ENCODE measurements around the gene C1orf210. TPM values are rescaled to one million over a fixed set of nuclear protein-coding genes. Genes with fewer than 3 reads are reported as not detected.

Gene C1orf210
- total RNA-seq, 1 experiment from 2014 or later = 58.2 TPM

DNA sequence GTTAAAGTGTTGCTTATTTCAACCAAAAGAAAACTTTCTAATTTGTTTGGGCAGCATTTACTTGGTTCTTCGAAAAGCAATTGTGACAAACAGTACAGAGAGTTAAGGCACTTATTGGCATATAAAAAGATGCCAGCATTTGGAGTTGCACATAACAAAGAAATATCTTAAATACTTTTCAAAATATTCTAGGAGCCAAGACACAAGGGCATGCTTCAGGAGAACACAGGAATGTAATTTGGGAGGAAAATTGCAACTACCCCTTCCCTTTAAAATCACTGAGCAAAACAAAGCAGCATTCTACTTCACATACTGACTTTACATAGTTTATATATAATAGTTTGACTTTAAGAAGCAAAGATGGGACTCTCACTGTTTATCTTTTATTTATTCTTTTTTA is 10.8 kb upstream of the C1orf210 start:
- no peak for DNase-seq (ENCODE audit: low spot score)

DNA sequence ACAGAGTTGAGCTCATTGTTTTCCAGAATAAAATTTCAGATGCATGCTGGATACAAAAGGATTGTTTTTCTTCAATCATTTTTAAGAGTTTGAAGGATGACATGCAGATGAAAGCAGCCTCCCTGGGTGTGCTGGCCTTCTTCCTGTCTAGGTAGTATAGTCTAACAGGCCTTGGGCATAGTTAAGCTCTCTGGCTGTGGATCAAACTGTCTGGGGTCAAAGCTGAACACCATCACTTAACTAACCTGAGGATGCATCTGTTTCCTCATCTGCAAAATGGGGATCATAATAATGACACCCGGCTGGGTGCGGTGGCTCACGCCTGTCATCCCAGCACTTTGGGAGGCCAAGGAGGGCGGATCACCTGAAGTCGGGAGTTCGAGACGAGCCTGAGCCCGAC is 9.4 kb upstream of the C1orf210 start:
- no peak for DNase-seq (ENCODE audit: low spot score)

DNA sequence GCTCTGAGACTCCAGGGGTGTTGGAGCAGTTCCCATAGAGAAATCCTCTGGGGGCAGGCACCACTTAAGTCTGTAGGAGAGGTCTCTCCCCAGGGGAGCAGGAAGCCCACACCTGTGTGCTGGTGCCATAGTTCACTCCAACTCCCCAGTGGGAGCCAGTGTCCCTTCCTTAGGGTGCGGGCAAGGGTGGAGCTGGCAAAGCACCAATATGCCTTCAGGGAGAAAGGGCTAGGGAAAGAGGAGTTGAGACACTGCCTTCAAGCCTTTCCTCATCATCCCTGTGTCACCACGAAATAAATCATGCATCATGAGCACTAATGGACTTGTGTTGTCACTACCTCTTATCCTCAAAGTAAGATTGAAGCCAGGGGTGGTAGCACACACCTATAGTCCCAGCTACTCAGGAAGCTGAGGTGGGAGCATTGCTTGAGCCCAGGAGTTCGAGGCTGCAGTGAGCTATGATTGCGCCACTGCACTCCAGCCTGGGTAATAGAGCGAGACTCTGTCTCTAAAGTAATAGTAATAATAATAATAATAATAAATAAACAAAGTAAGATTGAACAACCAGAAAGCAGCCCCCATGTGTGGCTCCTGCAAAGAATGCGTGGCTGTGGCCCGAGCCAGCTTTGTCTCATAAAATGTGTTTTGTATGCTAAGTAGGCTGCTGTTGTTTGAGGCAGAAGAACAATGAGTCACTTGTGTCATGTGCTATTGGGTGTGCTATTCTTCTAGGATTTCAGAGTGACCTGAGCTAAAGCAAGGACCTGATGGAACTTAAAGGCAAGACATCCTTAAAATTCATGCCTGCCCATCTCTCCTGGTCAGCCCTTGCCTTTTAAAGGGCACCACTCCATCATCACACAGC is 8.7 kb upstream of the C1orf210 start:
- DNase-seq (ENCODE audit: low spot score) = peak; percentile 39

DNA sequence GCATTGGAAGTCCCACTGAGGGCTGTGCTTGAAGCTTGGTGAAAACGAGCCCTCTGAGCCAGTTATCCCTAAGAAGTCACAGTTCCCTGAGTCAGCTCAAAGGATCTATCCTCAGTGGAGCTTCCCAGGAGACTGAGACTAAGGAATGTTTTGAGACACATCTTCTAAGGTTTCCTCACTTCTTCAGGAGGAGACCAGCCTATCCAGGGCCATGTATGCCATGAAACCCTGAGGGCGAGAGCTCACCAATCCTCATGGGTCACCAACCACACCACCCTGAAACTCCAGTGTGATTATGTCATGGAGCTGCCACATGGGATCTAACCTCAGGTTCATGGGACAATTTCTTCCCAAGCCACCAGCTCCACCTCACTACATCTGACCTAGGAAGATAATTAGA is 7.8 kb upstream of the C1orf210 start:
- DNase-seq (ENCODE audit: low spot score) = no peak

DNA sequence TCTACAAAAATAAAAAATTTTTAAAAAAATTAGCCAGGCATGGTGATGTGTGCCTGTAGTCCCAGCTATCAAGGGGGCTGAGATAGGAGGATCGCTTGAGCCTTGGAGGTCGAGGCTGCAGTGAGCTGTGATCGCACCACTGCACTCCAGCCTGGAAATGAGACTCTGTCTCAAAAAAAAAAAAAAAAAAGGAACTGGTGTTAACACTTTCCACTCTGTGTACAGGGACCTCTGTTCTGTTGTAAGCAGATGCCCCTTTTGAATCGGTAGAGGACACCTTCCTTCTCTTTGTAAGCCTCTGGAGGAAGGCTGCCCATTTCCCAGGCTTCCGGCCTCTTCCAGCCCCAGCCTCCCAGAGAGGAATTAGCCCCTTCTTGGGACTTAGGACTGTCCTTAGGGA is 7.3 kb upstream of the C1orf210 start:
- no peak for DNase-seq (ENCODE audit: low spot score)

DNA sequence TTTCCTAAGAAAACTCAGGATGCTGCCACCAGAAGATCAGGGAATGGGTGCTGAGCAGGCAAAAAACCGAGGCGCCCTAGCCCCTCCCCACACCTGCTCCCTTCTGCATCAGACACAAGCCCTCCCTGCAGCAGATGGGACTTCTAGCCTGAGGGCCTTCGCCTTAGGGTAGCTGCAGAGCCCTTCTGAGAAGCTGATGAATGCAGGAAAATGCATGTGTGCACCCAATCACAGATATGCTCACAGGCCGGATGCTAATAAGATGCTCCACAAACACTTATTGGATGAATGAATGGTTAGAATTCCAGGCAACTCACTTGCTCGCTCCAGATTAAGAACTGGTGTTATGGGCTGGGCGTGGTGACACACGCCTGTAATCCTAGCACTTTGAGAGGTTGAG is 6.8 kb upstream of the C1orf210 start:
- no peak for DNase-seq (ENCODE audit: low spot score)

DNA sequence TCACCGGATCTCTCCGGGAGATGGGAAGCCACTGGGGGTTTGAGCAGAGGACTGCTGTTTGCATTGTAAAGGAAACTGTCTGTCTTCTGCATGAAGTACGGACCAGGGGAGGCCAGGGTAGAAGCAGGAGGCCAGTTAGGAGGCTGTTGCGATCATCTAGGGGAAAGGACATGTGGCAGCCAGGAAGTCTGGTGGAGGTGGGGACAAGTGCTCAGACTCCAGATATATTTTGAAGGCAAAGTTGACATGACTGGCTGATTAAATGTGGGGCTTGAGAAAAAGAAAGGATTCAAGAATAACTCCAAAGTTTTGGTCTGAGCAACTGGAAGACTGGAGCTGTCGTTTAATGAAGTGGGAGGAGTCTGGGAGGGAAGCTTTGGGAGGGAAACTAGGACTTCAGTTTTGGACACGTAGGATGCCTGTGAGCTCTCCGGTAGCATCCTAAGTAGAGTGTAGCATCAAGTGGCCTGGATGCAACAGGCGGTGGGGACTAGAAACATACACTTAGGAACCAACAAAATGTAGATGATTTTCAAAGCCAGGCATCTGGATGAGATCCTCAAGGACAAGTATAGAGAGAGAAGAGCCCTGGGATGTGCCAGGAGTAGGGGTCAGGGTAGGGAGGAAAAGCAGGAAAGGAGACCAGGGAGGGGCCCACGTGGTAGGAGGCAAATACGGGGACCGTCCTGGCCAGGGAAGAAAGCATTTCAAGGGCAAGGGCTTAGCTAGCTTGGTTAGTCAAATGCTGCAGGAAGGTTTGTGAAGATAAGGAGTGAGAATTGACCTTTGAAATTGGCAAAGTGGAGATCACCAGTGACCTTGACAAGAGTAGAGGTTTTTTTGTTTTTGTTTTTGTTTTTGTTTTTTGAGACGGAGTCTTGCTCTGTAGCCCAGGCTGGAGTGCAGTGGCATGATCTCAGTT is 3.7 kb upstream of the C1orf210 start:
- DNase-seq (ENCODE audit: low spot score) = no peak

DNA sequence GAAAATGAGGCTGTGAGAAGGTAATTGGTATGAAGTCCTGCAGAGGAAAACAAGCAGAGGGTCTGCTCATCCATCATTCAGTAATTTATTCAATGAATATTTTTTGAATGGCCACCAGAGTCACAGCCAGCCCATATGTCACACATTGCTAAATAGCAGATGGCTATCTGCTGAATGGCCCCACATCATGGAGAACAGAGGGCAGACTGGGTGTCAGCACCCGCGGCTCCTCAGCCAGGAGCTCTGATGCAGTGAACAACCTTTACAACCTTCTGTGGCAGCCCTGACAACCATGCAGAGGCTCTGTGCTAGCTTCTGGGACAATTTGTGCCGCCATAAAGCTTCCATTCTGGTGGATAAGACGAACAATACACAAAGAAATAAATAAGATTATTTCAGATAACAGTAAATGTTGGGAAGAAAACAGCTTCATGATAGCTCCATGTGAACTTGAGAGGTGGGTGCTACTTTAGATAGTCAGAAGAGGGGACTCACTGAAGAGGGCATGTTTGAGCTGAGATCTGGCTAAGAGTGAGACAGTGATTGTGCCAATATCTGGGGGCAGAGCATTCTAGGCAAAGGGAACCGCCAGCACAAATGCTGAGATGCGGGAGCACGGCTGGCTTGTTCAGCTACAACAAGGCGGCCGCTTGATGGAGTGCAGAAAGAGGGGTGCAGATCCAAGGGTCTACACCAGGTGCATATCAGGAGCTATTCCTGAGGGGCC is 2.8 kb upstream of the C1orf210 start:
- no peak for DNase-seq (ENCODE audit: low spot score)

DNA sequence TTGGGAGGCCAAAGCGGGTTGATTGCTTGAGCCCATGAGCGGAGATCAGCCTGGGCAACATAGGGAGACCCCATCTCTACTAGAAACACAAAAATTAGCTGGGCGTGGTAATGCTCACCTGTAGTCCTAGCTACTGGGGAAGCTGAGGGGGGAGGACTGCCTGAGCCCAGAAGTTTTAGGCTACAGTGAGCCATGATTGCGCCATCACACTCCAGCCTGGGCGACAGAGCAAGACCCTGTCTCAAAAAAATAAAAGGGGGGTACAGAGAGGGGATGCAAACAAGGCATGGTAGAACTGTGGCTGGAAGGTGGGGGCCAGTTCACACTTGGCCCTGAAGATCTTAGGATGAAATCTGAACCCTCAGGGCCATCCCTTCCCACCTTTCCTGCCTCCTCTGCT is 1.2 kb upstream of the C1orf210 start:
- DNase-seq (ENCODE audit: low spot score) = no peak

DNA sequence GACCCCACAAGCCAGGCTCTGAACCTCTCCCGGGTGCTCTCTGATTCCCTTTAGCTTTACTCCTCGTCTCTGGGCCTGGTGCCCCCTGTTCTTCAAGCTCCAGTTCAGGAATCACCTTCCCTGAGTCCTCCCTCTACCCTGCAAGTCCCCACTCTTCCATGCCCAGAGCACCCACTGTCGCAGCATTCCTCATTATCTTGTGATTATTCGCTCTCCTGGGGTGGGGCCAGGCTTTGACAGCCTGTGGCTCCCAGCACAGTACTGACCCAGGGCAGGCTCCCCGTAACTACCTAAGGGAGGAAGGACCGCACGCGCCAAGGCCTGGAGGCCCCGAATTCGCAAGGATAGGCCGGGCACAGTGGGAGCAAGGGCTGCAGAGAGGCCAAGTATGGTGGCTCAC is 734 bp upstream of the C1orf210 start:
- no peak for DNase-seq (ENCODE audit: low spot score)

DNA sequence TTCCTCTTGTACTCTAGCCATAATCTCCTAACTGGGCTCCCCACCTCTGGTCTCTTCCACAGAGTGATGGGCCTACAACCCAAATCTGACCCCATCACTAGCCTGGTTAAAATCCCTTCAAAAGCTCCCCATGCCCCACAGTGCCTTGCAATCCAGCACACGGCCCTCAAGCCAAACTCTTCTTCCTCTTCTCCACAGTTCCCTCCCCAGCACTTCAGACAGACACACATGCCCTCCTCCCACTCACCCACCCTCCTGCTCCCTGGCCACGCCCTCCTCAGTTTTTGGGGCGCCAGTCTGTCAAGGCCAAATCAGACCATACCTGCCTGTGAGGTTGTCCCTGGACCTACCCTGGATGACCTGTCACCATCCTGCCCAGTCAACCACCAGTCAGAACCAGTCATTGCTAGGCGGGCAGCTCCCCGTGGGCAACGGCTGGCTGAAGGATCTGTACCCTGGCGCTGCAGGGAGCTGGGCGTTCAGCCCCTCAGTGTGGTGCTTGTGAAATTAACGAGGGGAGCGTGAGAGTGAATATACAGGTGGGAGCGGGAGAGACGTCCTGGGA is 753 bp downstream of the C1orf210 start:
- peak; percentile 33 for DNase-seq (ENCODE audit: low spot score)

DNA sequence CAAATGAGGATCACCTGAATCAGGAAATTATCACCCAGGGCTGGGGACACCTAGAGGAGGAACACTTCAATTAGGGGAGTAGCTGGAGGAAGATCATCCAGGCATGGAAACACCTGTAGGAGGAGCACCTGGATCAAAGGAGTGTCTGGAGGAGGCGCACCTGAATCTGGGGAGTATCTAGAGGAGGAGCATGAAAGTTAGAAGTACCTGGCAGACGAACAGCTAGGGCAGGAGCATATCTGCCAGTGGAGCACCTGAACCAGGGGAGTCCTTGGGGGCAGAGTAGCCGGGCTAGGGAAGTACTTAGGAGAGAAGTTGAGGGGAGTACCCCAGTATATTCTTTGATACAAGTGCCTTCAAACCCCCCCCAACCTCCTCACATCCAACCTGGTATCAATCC is 1.3 kb downstream of the C1orf210 start:
- no peak for DNase-seq (ENCODE audit: low spot score)

DNA sequence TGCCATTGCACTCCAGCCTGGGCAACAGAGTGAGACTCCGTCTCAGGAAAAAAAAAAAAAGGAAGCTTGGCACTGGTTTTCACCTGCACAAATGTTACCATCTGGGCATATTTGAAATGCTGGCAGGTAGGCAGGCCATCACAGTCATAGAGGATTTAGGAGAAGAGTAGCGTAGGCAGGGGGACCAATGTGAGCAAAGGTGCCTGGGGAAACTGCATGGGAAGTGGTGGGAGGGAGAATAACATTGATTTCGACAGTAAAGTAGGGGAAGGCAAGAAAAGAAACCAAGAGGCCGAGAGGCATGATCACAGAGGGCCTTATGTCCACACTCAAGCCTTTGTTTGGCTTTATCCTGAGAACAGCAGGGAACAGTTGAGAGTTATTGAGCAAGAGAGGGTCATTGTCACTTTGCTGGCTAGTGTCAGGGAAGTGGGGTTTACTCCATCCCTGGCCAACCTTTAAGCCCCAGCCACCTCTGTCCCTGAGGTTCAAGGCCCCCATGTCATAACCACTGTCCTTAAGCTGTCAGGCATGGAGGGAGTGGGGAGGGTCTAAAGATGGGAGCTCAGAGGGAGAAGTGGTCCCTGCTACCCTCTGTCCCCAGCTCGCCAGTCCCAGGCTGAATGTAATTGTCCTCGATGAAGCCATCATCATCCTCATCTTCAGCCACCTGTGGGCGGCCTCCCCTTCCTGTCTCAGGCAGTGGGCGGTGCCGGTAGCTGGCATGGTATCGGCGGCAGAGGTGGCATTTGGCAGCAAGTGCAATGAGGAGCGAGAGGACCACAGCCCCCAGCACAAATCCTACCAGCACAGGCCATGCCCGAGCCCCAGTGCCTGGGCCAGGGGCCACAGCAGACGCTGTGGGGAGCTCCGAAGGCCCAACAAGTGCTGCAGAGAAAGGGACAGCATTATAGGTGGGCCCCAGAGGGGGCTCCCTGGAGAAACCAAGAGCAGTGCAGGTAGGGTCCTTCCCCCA is 2.9 kb downstream of the C1orf210 start:
- DNase-seq (ENCODE audit: low spot score) = no peak

DNA sequence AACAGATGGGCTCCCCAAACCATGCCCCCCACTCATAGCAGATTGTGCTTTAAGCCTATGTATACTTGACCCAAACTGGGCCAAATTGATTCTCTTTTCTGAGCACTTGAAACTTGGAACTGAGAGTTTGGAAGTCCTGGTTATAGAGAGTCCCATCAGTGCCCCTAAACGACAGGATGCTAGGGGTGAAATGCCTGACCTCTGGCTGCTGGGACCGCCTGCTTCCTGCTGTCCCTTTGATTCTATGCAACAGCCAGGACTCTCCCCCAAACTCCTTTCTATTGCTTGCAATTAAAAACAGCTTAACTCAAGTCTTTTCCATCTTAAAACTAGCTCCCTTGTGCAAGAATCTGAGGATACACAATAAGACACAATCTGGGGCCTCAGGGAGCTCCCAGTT is 4.7 kb downstream of the C1orf210 start:
- DNase-seq (ENCODE audit: low spot score) = no peak

DNA sequence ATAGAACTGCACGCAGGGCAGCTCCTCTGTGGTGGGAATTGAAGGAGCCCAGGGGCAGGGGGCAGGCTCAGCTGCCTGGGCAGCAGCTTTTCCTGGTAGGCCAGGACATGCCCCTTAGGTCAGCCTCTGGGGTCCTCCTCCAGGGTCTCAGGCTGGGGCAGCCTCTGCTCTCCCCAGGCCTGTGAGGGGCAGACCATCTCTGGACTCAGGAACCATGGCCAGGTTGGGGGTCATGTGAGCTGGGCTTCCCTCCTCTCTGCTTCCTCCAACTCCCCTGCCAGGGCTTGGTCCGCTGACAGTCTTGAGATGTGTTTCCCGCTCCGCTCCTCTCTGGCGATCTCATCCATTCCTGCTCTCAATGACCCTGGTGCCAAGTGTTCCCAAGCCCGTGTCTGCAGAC is 5.7 kb downstream of the C1orf210 start:
- no peak for DNase-seq (ENCODE audit: low spot score)

DNA sequence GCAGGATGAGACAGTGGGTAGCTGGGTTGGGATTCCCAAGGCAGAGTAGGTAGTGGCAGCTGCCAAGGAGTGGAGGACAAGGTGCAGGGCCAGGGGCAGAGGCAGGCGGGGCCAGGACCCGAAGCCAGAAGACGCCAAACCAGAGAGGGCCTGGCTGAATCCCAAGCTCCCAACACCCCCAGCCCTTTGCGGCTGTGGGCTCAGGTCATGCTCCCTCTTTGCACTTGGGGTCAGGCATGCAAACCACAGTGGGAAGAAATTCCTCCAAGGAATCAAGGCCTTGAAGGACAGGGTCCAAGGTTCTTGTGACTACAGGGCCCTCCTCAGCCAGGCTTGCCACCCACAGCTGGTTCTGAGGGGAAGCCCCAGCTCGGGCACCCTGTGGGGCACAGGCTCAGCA is 6.2 kb downstream of the C1orf210 start:
- DNase-seq (ENCODE audit: low spot score) = no peak

DNA sequence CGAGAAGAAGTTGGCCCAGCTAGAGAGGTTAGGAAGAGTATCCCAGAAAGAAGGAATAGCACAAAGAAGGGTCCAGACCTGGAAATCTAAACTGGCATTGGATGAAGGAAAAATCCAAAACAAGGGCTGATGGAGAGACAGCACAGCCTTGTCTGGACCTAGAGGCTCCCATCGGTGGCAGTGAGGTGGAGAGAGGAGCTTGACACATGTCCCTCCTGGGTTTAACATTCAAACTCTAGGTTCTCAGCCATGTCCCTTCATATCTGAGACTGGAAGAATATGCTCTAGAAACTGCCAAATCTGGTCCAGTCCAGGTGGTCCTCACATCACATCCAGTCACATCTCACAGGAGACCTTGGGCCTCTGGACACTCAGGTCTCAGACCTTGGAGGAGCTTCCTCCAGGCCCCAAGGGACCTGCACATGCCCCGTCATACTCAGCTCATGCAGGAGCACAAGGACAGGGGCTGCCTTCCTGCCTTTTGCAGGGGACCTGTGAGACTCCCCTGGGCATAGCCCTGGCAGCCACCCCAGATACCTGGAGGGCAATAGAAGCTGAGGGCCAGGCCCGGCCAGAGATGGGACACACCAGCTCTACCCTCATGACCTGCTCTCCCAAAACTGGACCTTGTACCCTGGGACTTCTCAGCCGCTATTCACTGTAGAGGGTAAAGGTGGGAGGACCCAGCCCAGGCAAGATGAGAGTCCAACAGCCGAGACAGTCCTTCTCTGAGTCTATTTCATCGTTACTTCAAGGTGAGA is 8.1 kb downstream of the C1orf210 start:
- DNase-seq (ENCODE audit: low spot score) = no peak

DNA sequence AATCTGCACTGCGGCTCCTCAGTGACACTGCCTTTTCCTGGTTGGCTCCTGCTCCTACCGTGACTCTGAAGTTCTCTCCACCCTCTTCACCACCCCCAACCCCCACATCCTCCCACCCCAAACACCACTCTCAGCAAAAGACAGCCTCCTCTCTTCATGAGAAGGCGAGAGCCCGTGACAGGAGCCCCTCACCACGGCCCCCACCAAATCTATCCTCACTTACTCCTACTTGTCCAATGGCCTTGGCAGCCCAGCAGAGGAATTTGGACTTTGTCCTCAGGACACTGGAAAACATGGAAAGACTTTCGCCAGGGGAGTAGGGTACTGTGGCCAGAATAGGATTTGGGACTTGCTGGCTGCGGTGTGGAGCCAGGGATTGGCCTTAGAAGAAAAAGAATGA is 8.7 kb downstream of the C1orf210 start:
- DNase-seq (ENCODE audit: low spot score) = no peak

DNA sequence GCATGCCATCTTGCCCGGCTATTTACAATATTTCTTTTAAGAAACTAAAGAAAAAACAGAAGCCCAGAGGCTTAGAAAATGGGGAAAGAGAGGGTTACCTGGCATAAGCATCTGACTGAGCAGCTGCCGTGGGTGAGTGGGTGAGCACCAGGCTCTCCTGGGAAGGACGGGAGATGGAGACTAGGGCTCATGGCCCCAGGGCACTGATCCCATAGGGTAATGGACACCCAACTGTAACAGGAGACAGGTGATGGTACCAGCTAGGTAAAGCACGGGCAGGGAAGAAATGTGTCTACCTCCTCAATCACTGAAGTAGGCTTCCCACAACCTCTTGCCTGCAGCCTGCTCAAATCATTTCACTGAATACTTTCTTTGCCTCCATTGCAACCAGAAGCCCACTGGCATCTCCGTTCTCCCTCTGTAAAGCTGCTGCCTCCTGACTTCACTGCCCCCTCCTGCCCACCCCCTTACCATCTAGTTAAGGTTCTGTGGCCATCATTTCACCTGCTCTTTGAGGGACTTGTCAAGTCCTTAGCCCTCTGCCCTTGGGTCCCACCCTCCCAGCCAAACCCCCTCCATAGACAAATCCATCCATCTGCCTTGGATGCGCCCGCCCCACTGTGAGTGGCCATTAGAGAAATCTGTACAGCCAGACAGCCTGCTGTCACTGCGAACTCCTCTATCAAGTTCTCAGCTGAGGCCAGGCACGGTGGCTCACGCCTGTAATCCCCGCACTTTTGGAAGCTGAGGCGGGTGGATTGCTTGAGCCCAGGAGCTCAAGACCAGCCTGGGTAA is 9.4 kb downstream of the C1orf210 start:
- DNase-seq (ENCODE audit: low spot score) = no peak
